NCI-H1417 (cell line): ENCODE results near the gene CITED4.
"Not testable (repeated sequence)": the region's sequence is repeated elsewhere in the genome, so short reads cannot be mapped to it uniquely, and the experiment has no call there.

Source experiments
- DNase-seq, 3 experiments: peaks; one replicate each; lab custom pipeline; 2025; lab: John Stamatoyannopoulos, UW

The CITED4 gene

DNA sequence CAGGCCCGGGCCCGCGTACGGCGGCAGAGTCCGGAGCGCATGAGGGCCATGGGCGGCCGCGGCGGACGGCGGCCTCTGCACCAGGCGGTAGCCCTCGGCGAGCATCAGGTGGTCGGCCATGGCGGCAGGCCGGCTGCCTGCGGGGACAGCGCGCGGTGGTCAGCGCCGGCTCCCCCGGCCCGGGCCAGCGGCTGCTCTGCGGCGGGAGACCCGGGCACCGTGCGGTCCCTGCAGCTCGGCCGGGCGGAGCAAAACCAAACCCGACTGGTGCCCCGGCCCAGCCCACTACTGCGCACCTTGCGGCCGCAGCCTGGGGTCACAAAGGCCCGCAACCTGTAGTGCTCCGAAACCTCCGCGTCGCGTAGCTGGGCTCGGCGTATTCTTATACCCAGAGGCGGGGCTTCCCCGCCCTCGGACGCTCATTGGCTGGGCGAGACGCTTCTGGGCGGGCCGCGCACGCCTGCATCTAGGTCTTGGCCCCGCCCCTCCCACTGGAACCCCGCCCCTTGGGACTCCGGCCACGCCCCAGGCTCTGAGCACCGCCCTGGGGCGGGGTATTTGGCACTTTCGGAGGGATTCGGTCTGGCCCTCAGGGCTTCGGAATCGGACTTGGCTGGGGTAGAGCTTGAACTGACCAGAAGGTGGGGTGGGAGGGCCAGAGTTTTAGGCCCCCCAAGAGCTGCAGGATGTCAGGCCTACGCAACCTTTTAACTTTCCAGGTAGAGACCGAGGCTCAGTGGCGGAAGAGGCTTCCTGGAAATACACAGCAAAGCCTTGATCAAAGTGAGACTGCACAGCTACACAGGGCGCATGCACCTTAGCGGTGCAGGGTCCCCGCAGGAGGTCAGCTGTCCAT is at the start of gene CITED4:
CITED4 (minus strand) TSS at position 356 of the 856 bp plus-strand sequence; CDS start at position 120, 236 bp downstream.
- peak; percentile 94 to 96 (median 94) for DNase-seq

DNA sequence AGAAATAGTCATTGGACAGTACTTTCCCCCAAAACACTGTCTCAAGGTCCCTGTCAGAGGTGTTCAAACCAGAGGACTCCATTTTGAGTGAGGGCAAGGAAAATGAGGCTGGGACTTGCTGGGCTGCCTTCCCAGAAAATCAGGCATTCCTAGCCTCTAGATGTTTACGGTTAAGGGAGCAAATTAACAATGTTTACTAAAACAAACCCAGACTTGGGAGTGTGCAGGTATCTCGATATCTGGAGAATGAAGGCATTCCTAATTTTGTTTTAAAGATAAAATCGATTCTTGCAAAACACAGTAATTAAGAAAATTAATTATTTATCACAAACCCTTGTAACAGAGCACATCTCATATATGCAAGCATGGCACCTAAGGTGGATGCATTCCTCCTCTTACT is 48.9 kb upstream of the CITED4 start:
- DNase-seq = no peak

GRCh38 chr1:40909281-40909680 is 47.1 kb upstream of the CITED4 start:
- no peak for DNase-seq

DNA sequence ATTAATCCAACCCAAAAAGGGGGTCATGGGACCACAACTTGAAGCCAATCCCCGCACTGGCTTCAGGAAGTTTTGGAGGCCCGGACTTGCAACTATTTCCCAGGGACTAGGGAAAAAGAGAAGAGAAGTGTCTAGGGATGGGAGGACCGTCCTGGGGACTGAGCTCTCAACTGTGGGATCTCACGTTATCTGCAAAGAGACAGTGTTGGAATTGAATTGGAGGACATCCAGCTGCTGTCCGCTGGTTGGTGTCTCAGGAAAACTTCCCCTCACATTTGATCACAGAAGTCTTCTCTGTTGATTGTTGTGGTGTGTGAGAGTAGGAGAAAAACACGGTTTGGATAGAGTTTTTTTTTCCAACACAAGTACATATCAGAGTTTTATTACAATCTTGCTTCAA is 46.2 kb upstream of the CITED4 start:
- no peak for DNase-seq

DNA sequence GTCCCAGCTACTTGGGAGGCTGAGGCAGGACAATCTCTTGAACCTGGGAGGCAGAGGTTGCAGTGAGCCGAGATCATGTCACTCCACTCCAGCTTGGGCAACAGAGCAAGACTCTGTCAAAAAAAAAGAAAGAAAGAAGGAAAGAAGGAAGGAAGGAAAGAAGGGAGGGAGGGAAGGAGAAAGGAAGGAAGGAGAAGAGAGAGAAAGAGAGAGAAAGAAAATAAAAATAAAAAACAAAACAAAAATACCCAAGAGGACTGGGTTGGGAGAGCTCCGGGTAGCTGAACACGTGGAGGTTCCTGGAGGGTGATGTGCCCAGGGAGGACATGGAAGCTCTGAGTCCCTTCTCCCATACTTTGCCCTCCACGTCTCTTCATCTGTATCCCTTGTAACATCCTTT is 45.7 kb upstream of the CITED4 start:
- DNase-seq = no peak

- DNase-seq = no peak
Measured at GRCh38 chr1:40906781-40907400, 44.7 kb upstream of the CITED4 start.

DNA sequence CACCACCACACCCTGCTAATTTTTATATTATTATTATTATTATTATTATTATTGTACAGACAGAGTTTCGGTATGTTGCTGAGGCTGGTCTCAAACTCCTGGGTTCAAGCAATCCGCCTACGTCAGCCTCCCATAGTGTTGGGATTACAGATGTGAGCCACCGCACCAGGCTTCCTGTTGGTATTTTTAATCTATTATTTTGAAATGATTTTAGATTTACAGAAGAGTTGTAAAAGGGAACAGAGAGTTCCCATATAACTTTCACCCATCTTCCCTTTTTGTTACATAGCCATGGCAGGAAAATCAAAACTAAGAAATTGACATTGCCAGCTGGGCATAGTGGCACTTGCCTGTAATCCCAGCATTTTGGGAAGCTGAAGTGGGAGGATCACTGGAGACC is 42.9 kb upstream of the CITED4 start:
- no peak for DNase-seq

DNA sequence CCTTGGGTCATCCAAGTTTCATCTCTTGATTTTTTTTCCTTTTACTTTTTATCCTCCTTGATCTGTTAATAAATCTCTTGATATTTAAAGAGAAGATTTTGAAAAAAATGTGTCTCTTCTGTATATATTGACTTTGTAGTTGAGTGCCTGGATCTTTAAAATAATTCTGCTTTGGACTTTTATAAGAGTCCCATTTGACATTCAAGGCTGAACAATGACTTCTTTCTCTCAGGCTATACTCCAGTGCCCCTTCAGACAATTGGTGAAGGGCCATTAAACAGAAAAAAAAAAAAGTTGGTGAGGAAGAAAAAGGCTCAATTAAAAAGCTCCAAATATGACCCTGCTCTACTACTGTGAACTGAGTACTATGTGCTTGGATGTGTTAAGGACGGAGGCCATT is 40.9 kb upstream of the CITED4 start:
- no peak for DNase-seq

- DNase-seq = no peak
Measured at GRCh38 chr1:40901886-40902852, 40.0 kb upstream of the CITED4 start.

GRCh38 chr1:40899230-40899870 is 37.2 kb upstream of the CITED4 start:
- DNase-seq = no peak

DNA sequence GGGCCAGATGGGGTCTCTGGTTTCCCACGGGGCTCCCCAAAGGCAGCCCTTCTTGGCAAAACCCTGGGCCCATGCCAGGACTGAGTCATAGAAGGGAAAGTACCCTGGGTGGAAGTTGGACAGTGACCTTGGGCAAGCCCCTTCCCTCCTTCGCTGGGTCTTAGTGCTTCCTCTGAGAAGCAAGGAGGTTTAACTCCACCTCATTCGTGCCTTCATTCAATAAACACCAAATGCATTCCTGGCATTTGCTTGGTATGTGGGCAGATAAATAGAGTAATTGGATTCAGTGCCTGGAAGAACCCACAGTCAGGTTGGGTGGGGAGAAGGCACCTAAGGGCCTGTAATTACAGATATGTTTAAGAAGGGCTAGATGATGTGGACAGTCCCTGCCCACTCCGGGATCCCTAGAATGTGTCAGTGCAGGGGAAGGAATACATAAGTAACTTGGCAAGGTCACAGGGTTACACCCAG is 36.3 kb upstream of the CITED4 start:
- DNase-seq = no peak

DNA sequence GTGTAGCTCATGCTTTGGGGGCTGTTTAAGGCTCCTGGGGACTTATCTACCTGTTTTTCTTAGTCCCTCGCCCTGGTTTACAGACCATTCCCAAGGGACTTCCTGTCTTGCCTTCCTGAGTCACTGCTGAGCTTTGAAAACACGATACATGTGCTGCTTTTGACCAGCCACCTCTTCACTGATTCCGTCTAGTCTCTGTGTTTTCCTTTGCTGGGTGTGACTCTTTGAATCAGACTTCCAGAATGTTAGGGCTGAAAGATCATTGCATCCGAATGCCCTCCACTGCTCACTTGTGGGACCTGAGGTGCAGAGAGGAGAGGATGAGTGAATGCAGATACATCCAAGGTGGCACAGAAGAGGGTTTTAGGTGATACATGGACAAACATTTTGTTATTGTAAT is 35.4 kb upstream of the CITED4 start:
- DNase-seq = no peak

DNA sequence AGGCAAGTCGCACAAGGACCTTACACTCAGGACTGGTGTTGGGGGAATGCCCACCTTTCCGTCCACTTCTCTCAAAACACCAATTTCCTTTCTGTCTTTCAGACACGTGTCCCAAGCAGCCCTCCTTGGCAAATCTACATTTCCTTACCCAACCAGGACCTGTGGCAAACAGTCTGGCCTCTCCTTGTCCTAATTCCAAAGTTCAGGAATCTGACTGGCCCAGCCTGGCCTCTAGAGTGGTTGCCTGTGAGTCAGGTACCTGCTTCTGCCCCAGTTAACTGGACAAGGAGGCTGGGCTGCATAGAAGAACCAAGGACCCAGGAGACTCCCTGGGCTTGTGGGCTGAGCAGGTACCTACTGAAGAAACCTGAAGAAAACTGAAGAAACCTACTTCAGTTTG is 34.3 kb upstream of the CITED4 start:
- no peak for DNase-seq

GRCh38 chr1:40895601-40896000 is 33.4 kb upstream of the CITED4 start:
- DNase-seq = no peak

DNA sequence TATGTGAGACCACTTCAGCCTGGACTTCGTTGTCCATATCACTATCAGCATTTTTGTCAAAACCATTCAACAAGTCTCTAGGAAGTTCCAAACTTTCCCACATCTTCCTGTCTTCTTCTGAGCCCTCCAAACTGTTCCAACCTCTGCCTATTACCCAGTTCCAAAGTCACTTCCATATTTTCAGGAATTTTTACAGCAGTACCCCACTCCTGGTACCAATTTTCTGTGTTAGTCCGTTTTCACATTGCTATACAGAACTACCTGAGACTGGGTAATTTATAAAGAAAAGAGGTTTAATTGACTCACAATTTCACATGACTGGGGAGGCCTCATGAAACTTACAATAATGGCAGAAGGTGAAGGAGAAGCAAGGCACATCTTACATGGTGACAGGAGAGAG is 32.7 kb upstream of the CITED4 start:
- DNase-seq = not testable (repeated sequence)

DNA sequence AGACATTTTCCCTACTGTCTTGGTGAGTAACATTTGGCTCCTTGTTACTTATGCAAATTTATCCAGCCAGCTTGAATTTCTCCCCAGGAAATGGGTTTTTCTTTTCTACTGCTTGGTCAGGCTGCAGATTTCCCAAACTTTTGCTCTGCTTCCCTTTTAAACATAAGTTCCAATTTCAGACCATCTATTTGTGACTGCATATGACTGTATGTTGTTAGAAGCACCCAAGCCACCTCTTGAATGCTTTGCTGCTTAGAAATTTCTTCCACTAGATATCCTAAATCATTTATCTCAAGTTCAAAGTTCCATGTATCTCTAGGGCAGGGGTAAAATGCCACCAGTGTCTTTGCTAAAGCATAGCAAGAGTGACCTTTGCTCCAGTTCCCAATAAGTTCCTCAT is 32.3 kb upstream of the CITED4 start:
- DNase-seq = no peak

DNA sequence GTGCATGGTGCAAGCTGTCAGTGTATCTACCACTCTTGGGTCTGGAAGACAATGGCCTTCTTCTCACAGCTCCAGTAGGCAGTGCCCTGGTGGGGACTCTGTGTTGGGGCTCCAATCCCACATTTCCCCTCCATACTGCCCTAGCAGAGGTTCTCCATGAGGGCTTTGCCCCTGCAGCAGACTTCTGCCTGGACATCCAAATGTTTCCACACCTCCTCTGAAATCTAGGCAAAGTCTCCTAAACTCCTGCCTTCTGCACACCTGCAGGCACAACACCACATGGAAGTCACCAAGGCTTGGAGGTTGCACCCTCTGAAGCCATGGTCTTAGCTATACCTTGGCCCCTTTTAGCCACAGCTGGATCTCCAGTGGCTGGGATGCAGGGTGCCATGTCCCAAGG is 31.8 kb upstream of the CITED4 start:
- DNase-seq = no peak

DNA sequence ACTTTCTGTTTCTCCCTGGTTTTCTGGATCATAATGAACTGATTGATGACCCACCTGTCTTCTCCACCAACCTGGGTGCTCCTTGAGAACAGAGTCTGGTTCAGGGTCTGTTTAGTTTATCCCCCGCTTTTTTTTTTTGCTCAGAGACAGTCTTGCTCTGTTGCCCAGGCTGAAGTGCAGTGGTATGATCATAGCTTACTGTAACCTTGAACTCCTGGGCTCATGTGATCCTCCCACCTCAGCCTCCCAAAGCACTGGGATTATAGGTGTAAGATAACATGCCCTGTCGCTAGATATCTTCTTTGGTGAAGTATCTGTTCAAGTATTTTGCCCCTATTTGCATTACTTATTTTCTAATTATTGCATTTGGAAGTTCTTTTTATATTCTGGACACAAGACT is 30.2 kb upstream of the CITED4 start:
- DNase-seq = no peak

DNA sequence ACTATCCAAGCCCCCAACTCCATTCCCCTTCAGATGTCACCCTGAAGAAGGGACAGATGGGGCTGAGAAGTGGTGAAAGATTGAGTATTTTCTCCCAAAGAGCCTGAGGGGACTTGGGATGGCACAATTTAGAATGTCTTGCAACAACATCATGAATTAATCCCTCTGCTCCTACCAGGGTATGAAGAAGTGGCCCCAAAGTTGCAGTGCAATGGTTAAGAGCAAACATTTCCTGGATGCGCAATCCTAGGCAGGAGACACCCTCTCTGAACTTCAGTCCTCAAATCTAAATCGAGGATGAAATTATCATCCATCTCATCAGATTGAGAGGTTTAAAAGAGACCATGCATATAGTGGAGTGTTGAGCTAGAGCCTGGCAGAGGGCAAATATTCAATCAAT is 28.6 kb upstream of the CITED4 start:
- DNase-seq = no peak

- no peak for DNase-seq
Measured at GRCh38 chr1:40887652-40888051, 25.5 kb upstream of the CITED4 start.

DNA sequence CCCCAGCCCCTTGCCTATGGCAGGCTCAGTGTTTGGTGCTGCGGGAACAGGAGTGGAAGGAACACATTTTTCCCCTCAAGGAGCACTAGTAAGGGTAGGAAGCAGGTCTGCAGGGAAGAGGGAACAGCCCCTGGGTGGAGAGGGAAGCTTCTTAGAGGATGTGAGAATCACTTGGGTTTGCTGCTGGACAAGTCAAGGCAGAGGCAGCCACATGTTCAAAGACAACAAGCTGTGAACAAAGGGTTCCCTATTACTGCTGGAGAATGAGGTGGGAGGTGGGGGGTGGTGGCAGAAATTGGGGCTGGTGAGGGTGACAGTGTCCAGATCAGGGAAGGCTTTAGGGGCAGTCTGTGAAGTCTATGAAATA is 24.8 kb upstream of the CITED4 start:
- no peak for DNase-seq
